Erythroblast (primary cell): Measurements from ENCODE around the gene ZNF253.

Experiments
- GATA1 ChIP-seq: IDR thresholded peaks from 2 replicates; pipeline ENCODE4 v1.6.1; 2011; ENCODE audit warnings: low read depth, mild to moderate bottlenecking, control low read depth, low read length, moderate library complexity
- POLR2A ChIP-seq: IDR thresholded peaks from 2 replicates; pipeline ENCODE4 v1.6.1; 2011; ENCODE audit warnings: mild to moderate bottlenecking, low read length

DNA sequence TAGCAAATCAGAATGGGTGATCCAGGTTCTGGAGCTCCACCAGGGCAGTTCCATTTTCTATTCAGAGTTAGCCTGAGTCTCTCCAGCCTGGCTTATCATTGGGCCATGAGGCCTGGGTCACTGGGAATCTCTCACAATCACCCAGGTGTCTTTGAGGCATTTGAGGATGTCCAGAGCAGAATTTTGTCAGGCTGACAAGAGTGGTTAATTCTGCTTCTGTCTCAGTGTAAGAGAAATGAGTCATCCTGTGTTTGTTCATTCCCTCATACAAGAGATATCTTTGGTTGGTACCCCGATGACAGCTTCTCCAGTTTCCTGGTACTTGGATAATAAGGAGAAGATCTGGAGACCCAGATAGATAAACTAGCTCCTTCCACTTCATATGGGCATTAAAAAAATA is 45.5 kb downstream of the ZNF253 start:
- TF ChIP-seq POLR2A (no peak), GATA1 (no peak)
